Bronchial epithelial cell (primary cell): ENCODE results near the gene ZNF598. TPM values are rescaled to one million over a fixed set of nuclear protein-coding genes. Genes with fewer than 3 reads are reported as not detected.

Experiments
- DNase-seq: peaks from one replicate; pipeline ENCODE4 v3.0.0-alpha.2; 2010; ENCODE audit warnings: low read depth
- FAIRE-seq: peaks from 2 replicates; lab custom pipeline; 2011; peaks lifted over from hg19 to GRCh38; lab: Jason Lieb, UNC
- H3K27me3 ChIP-seq: 2 replicates; pipeline ENCODE4 v1.5.1; 2011; ENCODE audit warnings: low read length; ENCODE audit not compliant: control insufficient read depth, insufficient read depth
- H3K36me3 ChIP-seq: 2 replicates; pipeline ENCODE4 v1.5.1; 2011; ENCODE audit warnings: low read length; ENCODE audit not compliant: control insufficient read depth, insufficient read depth
- H3K4me3 ChIP-seq: 2 replicates; pipeline ENCODE4 v1.5.1; 2011; ENCODE audit warnings: mild to moderate bottlenecking, low read depth, low read length, control low read depth
- CTCF ChIP-seq: IDR thresholded peaks from 2 replicates; pipeline ENCODE4 v1.5.1; 2011; ENCODE audit warnings: mild to moderate bottlenecking, moderate library complexity, low read length, control low read depth, inconsistent platforms; ENCODE audit not compliant: insufficient read depth, severe bottlenecking
- total RNA-seq: library from RNA; depleted of rRNA; stranded (reverse); fragments of >200 nt; gene quantifications from 2 replicates; pipeline ENCODE4 v1.2.1, GENCODE V29; 2014

Gene ZNF598
- total RNA-seq, 1 donor from 2014 or later, result 26.3 TPM

DNA sequence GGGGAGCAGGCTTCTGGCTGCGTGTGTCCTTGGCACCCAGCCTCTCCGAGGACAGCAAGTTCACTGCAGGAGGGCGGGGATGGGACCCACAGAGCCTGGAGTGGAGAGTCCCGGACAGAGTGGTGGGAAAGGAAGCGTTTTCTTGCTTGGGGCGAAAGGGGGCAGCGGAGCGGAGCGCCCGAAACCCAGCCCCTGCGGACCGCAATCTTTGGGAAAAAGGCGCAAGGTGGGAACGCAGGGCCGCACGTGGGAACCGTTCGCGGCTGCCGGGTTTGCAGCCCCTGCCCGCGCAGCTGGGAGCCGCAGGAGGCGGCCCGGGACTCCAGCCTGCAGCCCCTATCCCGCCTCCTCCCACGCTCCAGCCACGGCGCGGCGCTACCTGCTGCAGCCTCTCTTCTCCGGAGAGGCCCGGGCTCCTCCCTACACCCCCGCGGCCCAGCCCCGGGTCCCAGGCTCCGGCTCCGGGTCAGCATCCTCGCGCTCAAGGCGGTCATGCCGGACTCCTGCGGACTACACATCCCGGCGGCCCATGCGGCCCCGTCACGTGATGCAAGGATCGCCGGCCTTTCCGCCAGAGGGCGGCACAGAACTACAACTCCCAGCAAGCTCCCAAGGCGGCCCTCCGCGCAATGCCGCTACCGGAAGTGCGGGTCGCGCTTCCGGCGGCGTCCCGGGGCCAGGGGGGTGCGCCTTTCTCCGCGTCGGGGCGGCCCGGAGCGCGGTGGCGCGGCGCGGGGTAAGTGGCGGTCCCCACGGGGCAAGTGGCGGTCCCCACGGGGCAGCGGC is 37.9 kb upstream of the ZNF598 start, which contains the start of the genes NTHL1 and TSC2:
NTHL1 (minus strand) TSS at position 505 of the 786 bp plus-strand sequence; CDS start at position 494, 11 bp downstream.
TSC2 (plus strand) TSS at position 656 of the 786 bp plus-strand sequence. CDS start 631 bp downstream, outside the sequence.
- Histone ChIP-seq H3K27me3 (no peaks in the 10 kb centered on the region), H3K36me3 (peaks cover 3% of the 10 kb centered on the region), H3K4me3 (peak within 1 kb of the TSS; percentile 80)
- no peak for FAIRE-seq
- peak; percentile 91 for DNase-seq
- TF ChIP-seq CTCF, result peak; percentile 54

GRCh38 chr16:2046893-2047329 is 37.3 kb upstream of the ZNF598 start:
- Histone ChIP-seq H3K36me3 (peaks cover 3% of the 10 kb centered on the region), H3K4me3 (peak overlapping the region; percentile 80), H3K27me3 (no peaks in the 10 kb centered on the region)
- DNase-seq, result no peak
- no peak for FAIRE-seq
- no peak for TF ChIP-seq CTCF

DNA sequence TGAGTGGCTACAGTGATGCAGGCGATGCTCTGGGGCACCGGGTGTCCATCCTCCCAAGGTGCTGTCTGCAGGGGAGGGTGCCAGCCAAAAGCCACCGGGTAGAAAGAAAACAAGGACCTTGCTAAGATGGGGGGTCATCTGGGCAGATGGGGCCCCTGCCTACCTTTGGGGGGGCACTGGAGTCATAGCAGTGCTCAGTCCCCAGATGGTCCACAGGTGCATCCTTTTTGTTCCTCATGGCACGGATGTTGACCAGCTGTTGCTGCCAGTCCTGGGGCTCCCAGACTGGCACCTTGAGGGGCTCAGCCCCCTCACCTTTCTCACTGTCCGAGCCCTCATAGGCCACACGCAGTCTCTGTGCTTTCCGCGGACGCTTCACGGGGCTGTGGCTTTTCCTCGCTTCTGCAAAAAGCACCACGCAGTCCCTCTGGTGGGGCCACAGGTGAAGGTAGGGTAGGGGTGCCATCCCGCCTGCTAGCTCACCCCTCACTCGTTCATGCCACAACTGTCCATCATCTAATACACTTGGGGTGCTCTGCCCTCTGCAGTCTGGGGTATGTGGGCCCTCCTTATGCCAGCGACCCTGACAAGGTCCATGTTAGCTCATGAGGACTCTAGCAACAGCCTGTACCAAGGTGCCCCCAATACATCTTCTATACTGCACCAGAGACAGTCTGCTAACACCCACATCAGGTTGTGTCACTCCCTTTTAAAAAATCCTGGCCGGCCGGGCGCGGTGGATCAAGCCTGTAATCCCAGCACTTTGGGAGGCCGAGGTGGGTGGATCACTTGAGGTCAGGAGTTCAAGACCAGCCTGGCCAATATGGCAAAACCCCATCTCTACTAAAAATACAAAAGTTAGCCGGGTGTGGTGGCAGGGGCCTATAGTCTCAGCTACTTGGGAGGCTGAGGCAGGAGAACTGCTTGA is 36.6 kb upstream of the ZNF598 start:
- Histone ChIP-seq H3K4me3 (no peak overlapping the region), H3K36me3 (no peaks in the 10 kb centered on the region), H3K27me3 (no peaks in the 10 kb centered on the region)
- FAIRE-seq (no peak), DNase-seq (no peak)
- TF ChIP-seq CTCF, result no peak

DNA sequence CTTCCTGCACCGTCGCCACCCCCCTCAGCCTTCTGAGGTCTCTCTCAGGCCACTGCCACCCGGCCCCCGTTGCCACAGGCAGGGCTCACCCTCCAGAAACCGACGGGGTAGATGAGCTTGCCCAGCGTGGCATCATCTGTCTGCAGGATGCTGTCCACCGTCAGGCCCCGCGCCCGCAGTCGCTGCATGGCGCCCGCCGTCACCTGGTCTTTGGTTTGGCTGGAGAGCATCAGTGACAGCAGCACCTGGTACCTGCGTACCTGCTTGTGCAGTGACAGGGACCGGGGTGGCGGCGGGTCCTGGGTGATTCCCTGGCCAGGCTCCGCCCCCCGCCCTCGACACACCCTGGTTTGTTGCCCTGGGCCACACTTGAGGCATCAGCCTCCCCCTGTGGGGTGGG is 34.9 kb upstream of the ZNF598 start:
- Histone ChIP-seq H3K4me3 (no peak overlapping the region), H3K27me3 (no peaks in the 10 kb centered on the region), H3K36me3 (no peaks in the 10 kb centered on the region)
- TF ChIP-seq CTCF, result no peak
- FAIRE-seq (no peak), DNase-seq (no peak)

DNA sequence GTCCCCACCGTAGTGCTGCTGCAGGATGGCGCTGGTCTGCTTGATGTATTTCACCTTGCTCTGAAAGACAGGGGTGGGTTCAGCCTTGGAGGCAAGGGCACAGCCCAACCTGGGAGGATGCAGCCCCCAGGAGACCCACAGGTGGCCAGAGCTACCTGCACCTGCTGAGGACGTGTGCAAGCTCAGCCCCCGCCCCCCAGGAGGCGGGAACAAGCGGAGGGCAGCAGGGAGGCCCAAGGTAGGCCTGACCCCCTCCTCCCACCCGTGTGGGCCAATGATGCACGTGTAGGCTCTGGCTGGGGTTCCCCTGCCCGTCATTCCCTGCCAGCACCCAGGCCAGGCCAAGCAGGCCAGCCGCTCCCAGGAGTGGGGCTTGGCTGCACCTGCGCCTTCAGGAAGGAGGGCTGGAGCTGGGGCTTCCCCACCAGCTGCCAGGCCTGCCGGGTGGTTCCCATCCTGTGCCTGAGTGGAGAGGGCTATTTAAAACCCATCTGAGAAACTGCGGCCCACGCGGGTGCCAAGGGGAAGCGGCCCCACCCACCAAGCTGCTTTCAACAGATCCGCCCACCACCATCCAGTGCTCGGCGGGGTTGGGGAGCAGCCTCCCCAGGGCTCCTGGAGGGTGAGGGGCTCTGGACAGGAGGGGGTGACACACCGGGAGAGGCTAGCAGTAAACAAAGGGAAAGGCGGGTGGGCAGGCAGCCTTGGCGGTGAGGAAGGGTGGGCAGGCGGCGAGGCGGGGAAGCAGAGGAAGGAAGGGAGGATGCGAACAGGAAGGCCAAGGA is 34.2 kb upstream of the ZNF598 start:
- FAIRE-seq, result no peak
- no peak for DNase-seq
- H3K36me3 ChIP-seq, result no peaks in the 10 kb centered on the region
- no peak overlapping the region for H3K4me3 ChIP-seq
- TF ChIP-seq CTCF, result no peak
- no peaks in the 10 kb centered on the region for H3K27me3 ChIP-seq
